ENCODE results near the gene CTSZ. TPM values are rescaled to one million over a fixed set of nuclear protein-coding genes. Genes with fewer than 3 reads are reported as not detected.

Gene CTSZ
- polyA plus RNA-seq, 3 donors: 62.6 to 755 (median 86.4) TPM

DNA sequence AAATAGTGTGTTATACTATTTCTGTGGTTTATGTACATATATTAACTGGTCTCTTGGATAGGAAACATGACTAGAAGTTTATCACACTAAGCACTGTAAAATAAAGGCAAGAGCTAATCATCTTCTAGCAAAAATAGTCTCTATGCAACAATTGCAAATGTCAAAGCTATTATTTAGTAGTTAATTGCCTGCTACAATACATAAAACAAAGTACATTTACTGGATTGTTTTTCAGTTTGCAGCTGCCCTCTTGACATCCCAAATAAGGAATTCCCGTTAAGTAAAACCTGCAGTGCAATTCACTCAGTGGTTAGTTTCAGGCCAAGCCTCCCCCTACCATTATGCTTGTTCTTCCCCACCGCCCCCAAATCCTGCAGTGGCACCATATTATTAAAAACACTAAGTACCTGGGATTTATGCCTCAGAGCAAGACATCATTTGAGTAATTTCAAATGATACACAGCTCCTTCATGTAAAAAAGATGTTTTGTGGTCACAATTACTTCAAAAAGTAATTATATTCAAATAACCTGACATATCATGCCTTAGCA lies 26.6 kb upstream of the CTSZ start:
- peaks cover 22 to 38% of the 10 kb centered on the region in 2 donors for H3K4me1 ChIP-seq (ENCODE audit: control insufficient read depth in 1 of 2, insufficient read depth in 2 of 2, low read length in 2 of 2)
- H2AFZ ChIP-seq (ENCODE audit: insufficient read depth, low read depth, low read length, poor library complexity, severe bottlenecking): no peak overlapping the region
- Mint-ChIP-seq H3K36me3 (peaks cover 63% of the 10 kb centered on the region in 2 donors), H3K27me3 (ENCODE audit: low read depth in 3 of 3) (peaks cover 0 to 2% (median 0%) of the 10 kb centered on the region in 3 donors), H3K4me1 (peaks cover 33% of the 10 kb centered on the region), H3K27ac (no peak overlapping the region), H3K4me3 (no peak overlapping the region), H3K9me3 (no peaks in the 10 kb centered on the region)
- no peak overlapping the region for H3K4me3 ChIP-seq (replicated peaks in 1 of 3; ENCODE audit: low read depth in 2 of 3, low read length in 3 of 3)
- H3K4me2 ChIP-seq (replicated peaks; ENCODE audit: extremely low read depth, low read length, poor library complexity, severe bottlenecking): no peak overlapping the region
- no peaks in the 10 kb centered on the region for H3K9me3 ChIP-seq (replicated peaks in 1 of 2; ENCODE audit: control insufficient read depth in 1 of 2, insufficient read depth in 1 of 2, low read length in 2 of 2)
- H4K20me1 ChIP-seq (ENCODE audit: insufficient read depth, low read length): peaks cover 42% of the 10 kb centered on the region
- DNase-seq: no peak
- H3K36me3 ChIP-seq (replicated peaks in 1 of 2; ENCODE audit: control insufficient read depth in 1 of 2, insufficient read depth in 2 of 2, low read length in 2 of 2): peaks cover 52 to 67% of the 10 kb centered on the region in 2 donors
- peaks cover 53% of the 10 kb centered on the region for H3K79me2 ChIP-seq (ENCODE audit: insufficient read depth, low read length)
- H3K27ac ChIP-seq (ENCODE audit: low read depth in 1 of 2, low read length in 2 of 2): no peak overlapping the region
- no peaks in the 10 kb centered on the region for H3K27me3 ChIP-seq (ENCODE audit: control insufficient read depth in 2 of 2, insufficient read depth in 2 of 2, low read length in 2 of 2)
- intact Hi-C loops (cut with micrococcal nuclease): loop anchor here (2.0 to 10.0 kb wide), 5 partner anchors 25 to 141 kb away; partner anchors contain the start of gene NELFCD (in 1 of the 2)
- no peak overlapping the region for H3K9ac ChIP-seq (ENCODE audit: insufficient read depth, low read length, poor library complexity, severe bottlenecking)
- 100% methylated on average over 2 of the region's 2 CpGs for WGBS (ENCODE audit: insufficient coverage)
- TF ChIP-seq, protein P1, sequence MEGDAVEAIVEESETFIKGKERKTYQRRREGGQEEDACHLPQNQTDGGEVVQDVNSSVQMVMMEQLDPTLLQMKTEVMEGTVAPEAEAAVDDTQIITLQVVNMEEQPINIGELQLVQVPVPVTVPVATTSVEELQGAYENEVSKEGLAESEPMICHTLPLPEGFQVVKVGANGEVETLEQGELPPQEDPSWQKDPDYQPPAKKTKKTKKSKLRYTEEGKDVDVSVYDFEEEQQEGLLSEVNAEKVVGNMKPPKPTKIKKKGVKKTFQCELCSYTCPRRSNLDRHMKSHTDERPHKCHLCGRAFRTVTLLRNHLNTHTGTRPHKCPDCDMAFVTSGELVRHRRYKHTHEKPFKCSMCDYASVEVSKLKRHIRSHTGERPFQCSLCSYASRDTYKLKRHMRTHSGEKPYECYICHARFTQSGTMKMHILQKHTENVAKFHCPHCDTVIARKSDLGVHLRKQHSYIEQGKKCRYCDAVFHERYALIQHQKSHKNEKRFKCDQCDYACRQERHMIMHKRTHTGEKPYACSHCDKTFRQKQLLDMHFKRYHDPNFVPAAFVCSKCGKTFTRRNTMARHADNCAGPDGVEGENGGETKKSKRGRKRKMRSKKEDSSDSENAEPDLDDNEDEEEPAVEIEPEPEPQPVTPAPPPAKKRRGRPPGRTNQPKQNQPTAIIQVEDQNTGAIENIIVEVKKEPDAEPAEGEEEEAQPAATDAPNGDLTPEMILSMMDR (IDR thresholded peaks at IDR 0.05): no peak

DNA sequence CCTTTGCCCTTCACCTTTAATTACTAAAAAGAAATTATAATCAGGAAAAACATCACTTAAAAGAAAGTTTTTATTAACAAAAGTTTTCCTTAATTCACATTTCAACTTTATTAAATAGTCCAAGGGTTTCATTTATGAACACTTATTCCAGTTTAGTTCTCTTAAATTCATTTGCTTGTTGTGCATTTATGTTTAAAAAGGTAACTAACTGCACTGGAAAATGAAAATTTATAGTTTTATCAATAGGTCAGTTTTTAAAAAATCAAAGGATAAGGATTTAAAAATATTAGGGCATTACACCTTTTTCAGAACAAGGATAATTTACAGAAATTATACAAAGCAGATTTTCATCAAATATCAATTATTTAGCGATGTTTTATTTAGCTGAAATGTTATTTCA lies 26.0 kb upstream of the CTSZ start:
- peak overlapping the region in 6 of 7 donors; percentile 90 to 94 (median 93) for H3K27ac Mint-ChIP-seq
- Histone ChIP-seq H3K9me3 (replicated peaks in 1 of 2; ENCODE audit: control insufficient read depth in 1 of 2, insufficient read depth in 1 of 2, low read length in 2 of 2) (no peaks in the 10 kb centered on the region), H3K36me3 (replicated peaks in 1 of 2; ENCODE audit: control insufficient read depth in 1 of 2, insufficient read depth in 2 of 2, low read length in 2 of 2) (peaks cover 53 to 69% of the 10 kb centered on the region in 2 donors), H3K79me2 (ENCODE audit: insufficient read depth, low read length) (peaks cover 53% of the 10 kb centered on the region), H3K4me3 (replicated peaks in 1 of 3; ENCODE audit: low read depth in 2 of 3, low read length in 3 of 3) (peak overlapping the region; percentile 53 to 83 (median 79)), H3K27ac (ENCODE audit: low read depth in 1 of 2, low read length in 2 of 2) (peak overlapping the region; percentile 71 to 88), H4K20me1 (ENCODE audit: insufficient read depth, low read length) (peaks cover 43% of the 10 kb centered on the region), H3K4me2 (replicated peaks; ENCODE audit: extremely low read depth, low read length, poor library complexity, severe bottlenecking) (peak overlapping the region; percentile 78), H3K4me1 (ENCODE audit: control insufficient read depth in 1 of 2, insufficient read depth in 2 of 2, low read length in 2 of 2) (peaks cover 23 to 41% of the 10 kb centered on the region in 2 donors), H3K9ac (ENCODE audit: insufficient read depth, low read length, poor library complexity, severe bottlenecking) (peak overlapping the region; percentile 83), H3K27me3 (ENCODE audit: control insufficient read depth in 2 of 2, insufficient read depth in 2 of 2, low read length in 2 of 2) (no peaks in the 10 kb centered on the region), H2AFZ (ENCODE audit: insufficient read depth, low read depth, low read length, poor library complexity, severe bottlenecking) (peak overlapping the region; percentile 81)
- TF ChIP-seq, protein P1 (IDR thresholded peaks at IDR 0.05): no peak
- H3K27me3 Mint-ChIP-seq (ENCODE audit: low read depth in 3 of 3): peaks cover 0 to 2% (median 0%) of the 10 kb centered on the region in 3 donors
- no CpG with 5 or more reads among the region's 1 CpG for WGBS (ENCODE audit: insufficient coverage)
- DNase-seq: no peak
- no peaks in the 10 kb centered on the region for H3K9me3 Mint-ChIP-seq
- H3K4me3 Mint-ChIP-seq: peak overlapping the region; percentile 84 to 93
- intact Hi-C loops (cut with micrococcal nuclease): loop anchor here (2.0 to 10.0 kb wide), 5 partner anchors 24 to 141 kb away; partner anchors contain the start of gene NELFCD (in 1 of the 2)
- H3K4me1 Mint-ChIP-seq: peaks cover 37% of the 10 kb centered on the region
- H3K36me3 Mint-ChIP-seq: peaks cover 64 to 67% of the 10 kb centered on the region in 2 donors

Data from CD14-positive monocyte (primary cell).